Heart right ventricle (tissue), 16 donors: Measurements from ENCODE around the gene CAMK2G. TPM values are rescaled to one million over a fixed set of nuclear protein-coding genes. Genes with fewer than 3 reads are reported as not detected.
A peak's percentile ranks its signal among the peaks of the same experiment; 100 is the strongest.

Experiments used
- ATAC-seq, 8 donors: fragments of 200-7000 bp; cut with Tn5 transposase; one replicate each; pipeline ENCODE4 v1.9.1; 2020; ENCODE audit warnings: mild to moderate bottlenecking in 8 of 8, moderate library complexity in 8 of 8, moderate number of reproducible peaks in 1 of 8
- DNase-seq, 2 donors: peaks; one replicate each; pipeline ENCODE4 v3.0.0-alpha.2; 2020
- H3K27ac ChIP-seq, 10 donors: fragments of 200-600 bp; sonication (generic) in 2 of 10; one replicate each; pipeline versions ENCODE4 v1.5.0 to v1.8.0; 2020 to 2022; ENCODE audit warnings: mild to moderate bottlenecking in 3 of 10
- H3K27me3 ChIP-seq, 7 donors: fragments of 200-600 bp; one replicate each; pipeline ENCODE4 v1.8.0; 2021 to 2022; ENCODE audit warnings: mild to moderate bottlenecking in 2 of 7
- H3K36me3 ChIP-seq, 9 donors: fragments of 200-600 bp; sonication (generic) in 1 of 9; one replicate each; pipeline versions ENCODE4 v1.5.0 to v1.8.0; 2020 to 2022; ENCODE audit warnings: mild to moderate bottlenecking in 2 of 9
- H3K4me1 ChIP-seq, 9 donors: fragments of 200-600 bp; sonication (generic) in 1 of 9; one replicate each; pipeline versions ENCODE4 v1.5.0 to v1.8.0; 2020 to 2022; ENCODE audit warnings: mild to moderate bottlenecking in 4 of 9
- H3K4me3 ChIP-seq, 10 donors: fragments of 200-600 bp; sonication (generic) in 2 of 10; one replicate each; pipeline versions ENCODE4 v1.5.0 to v1.8.0; 2020 to 2022; ENCODE audit warnings: mild to moderate bottlenecking in 7 of 10, moderate library complexity in 2 of 10
- H3K9me3 ChIP-seq, 11 donors: fragments of 200-600 bp in 10 of 11; sonication (generic) in 2 of 11; one replicate each; pipeline versions ENCODE4 v1.5.0 to v1.8.0; 2013 to 2022; ENCODE audit warnings: mild to moderate bottlenecking in 2 of 11, control low read depth in 1 of 11, moderate library complexity in 1 of 11
- WGBS, 2 donors: extraction: QIAGEN DNeasy Blood & Tissue Kit; methylation state at CpG; one replicate each; pipeline ENCODE4 v1.1.7; 2013; ENCODE audit warnings: inconsistent platforms in 1 of 2; 5-methylcytosine and 5-hydroxymethylcytosine counted together
- intact Hi-C, 10 donors: fragments of 100-400 bp; cut with DNase I; formaldehyde crosslinking; loops; one replicate each; pipeline versions ENCODE4 v1.11.1 to v1.14.2; 2022
- polyA plus RNA-seq, 2 donors: library from polyadenylated mRNA; stranded (reverse); fragments of 200-250 nt; gene quantifications; one replicate each; pipeline ENCODE4 v1.2.3, GENCODE V29; 2013
- total RNA-seq, 10 donors: library from RNA; stranded (reverse); fragmentation: NEBNext Ultra II Directional in 3 of 10; extraction: Animal tissue kit (Norgen Biotek cat#: 25700) in 3 of 10; gene quantifications; one replicate each; pipeline versions ENCODE4 v1.2.1 to v1.2.4, GENCODE V29; 2021 to 2023
- TF ChIP-seq, protein P1 (sequence below), 9 donors: fragments of 200-600 bp; sonication (generic) in 2 of 9; IDR thresholded peaks; one replicate each; pipeline versions ENCODE4 v1.5.0 to v1.8.0; 2021 to 2022; ENCODE audit warnings: antibody characterized with exemption in 9 of 9, mild to moderate bottlenecking in 5 of 9, moderate library complexity in 1 of 9
- donor health status: Arrhythmogenic right ventricular cardiomyopathy.
- donor health status: ischemic (EF 13 %, LVEDD 7.1; RV severe dilation, severe dysfunction).
- donor health status: healthy with polysubstance abuse.
- donor health status: DM: no; HTN: yes; CAD: no.
- donor health status: DM: no; HTN: no; CAD: no.
- donor health status: ischemic (EF 25% LVEDD 6.9; RV normal size, moderate dysfunction).
- donor health status: ischemic (EF 25% LVEDD 5.7; RV mildly dilated, moderate dysfunction).
- donor health status: healthy.
- donor health status: DM: yes; HTN: yes; CAD: no.
- donor health status: Ischemic cardiomyopathy.
- donor health status: ischemic (EF 35%, LVEDD 5.7; RV mildly dilated, moderate dysfunction).
- donor health status: nonischemic (EF 11% LVEDD 7.7; RV severe dilation, severe dysfunction).
- donor health status: DM: yes; HTN: yes; CAD: no.
- donor health status: PGD.
- donor health status: ischemic (EF 29% LVEDD 5.4; RV normal size, mild dysfunction).
- donor health status: nonischemic (EF 23%, LVEDD 6.1; RV moderate dilation, normal function).

The CAMK2G gene
- total and polyA plus RNA-seq, 12 donors: 8.5 to 16.7 (median 11.8) TPM

DNA sequence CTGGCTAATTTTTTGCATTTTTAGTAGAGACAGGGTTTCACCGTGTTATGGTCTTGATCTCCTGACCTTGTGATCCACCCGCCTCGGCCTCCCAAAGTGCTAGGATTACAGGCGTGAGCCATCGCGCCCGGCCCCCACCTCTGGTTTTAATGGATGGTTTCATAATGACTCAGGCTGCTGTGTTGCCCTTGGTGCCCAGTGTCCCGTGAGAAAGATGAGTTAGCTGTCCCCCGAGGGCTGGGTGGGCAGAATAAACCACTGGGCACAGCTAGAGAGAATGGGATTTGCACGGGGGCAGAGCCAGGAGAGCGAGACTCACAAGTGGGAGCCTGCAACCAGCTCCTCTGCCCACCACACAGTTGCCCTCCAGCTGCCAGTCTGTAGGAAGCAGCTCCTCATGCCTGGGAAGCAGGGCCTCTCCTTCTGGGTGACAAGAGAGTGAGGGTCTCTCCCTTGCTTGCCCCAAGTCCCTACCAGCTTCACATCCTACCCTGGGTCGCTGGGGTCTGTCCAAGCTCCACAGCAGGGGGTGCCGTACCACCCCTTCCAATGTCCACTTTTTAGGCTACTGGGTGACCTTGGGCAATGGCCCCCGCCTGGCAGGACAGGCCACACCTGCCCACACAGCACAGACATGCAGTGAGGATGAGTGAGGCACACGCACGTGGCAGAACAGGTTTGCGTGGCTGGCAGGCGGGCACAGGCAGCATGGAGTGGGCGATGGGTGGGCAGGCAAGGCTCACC is 46.8 kb downstream of the CAMK2G start:
- Histone ChIP-seq H3K4me3 (no peak overlapping the region), H3K4me1 (no peaks in the 10 kb centered on the region), H3K9me3 (no peaks in the 10 kb centered on the region), H3K27ac (no peak overlapping the region), H3K36me3 (peaks cover 0 to 79% (median 0%) of the 10 kb centered on the region in 9 donors), H3K27me3 (no peaks in the 10 kb centered on the region)
- ATAC-seq: peak in 1 of 8 donors; percentile 57
- TF ChIP-seq, protein P1, sequence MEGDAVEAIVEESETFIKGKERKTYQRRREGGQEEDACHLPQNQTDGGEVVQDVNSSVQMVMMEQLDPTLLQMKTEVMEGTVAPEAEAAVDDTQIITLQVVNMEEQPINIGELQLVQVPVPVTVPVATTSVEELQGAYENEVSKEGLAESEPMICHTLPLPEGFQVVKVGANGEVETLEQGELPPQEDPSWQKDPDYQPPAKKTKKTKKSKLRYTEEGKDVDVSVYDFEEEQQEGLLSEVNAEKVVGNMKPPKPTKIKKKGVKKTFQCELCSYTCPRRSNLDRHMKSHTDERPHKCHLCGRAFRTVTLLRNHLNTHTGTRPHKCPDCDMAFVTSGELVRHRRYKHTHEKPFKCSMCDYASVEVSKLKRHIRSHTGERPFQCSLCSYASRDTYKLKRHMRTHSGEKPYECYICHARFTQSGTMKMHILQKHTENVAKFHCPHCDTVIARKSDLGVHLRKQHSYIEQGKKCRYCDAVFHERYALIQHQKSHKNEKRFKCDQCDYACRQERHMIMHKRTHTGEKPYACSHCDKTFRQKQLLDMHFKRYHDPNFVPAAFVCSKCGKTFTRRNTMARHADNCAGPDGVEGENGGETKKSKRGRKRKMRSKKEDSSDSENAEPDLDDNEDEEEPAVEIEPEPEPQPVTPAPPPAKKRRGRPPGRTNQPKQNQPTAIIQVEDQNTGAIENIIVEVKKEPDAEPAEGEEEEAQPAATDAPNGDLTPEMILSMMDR (IDR thresholded peaks at IDR 0.05): no peak
- 97% methylated on average over 19 of the region's 19 CpGs for WGBS, 2 donors
- DNase-seq: no peak
- intact Hi-C loops: no loop called here

DNA sequence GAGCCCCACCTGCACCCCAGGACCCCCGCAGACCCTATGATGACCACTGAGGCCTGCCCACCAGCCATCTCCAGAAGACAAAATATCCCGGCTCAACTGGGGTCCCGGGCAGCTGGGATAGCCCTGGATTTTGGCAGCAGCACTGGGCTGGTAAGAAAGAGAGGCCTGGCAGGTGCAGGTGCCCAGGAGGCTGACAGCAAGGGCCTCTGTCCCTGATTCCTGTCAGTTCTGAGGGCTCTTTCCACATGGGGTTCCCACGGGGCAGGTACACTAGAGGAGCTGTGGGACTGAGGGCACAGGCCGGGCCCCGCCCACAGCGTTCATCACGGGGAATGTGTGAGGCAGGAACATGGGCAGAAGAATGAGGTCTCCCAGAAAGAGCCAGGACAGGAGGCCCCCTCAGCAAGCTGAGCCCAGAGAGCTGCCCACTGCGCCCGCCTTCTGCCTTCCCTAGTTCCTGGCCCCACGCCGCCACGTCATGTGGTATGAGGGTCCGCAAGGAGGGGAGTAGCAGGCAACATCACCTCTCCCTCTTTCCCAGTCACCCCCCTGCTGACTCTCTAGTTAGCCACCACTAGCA is 50.1 kb downstream of the CAMK2G start:
- WGBS, 2 donors: 96 to 97% methylated on average over 14 of the region's 14 CpGs
- no peaks in the 10 kb centered on the region for H3K9me3 ChIP-seq
- peaks cover 0 to 85% (median 0%) of the 10 kb centered on the region in 9 donors for H3K36me3 ChIP-seq

DNA sequence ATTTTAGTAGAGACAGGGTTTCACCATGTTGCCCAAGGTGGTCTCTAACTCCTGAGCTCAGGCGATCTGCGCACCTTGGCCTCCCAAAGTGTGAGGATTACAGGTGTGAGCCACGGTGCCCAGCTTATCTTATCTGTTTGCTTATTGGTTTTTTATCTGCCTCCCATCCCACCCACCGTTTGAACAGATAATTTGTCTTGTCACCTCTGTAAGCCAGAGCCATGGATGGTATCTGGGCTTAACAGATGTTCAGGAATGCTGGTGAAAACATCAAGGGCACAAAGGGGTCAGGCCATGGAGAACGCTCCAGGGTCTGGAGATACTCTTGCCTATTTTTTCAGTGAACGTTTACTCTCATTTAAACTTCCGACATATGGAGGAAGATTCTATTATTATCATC is 51.0 kb downstream of the CAMK2G start:
- ATAC-seq (no peak), DNase-seq (no peak)
- TF ChIP-seq, protein P1 (IDR thresholded peaks at IDR 0.05): no peak
- no peak overlapping the region for H3K4me3 ChIP-seq
- intact Hi-C loops: no loop called here
- H3K4me1 ChIP-seq: peaks cover 0 to 17% (median 6%) of the 10 kb centered on the region in 9 donors
- no peak overlapping the region for H3K27ac ChIP-seq
- no peaks in the 10 kb centered on the region for H3K9me3 ChIP-seq
- WGBS, 2 donors: 75 to 77% methylated on average over 7 of the region's 7 CpGs
- H3K36me3 ChIP-seq: peaks cover 0 to 80% (median 0%) of the 10 kb centered on the region in 9 donors
- H3K27me3 ChIP-seq: no peaks in the 10 kb centered on the region

More for the DNA sequence above, 50.1 kb downstream of the CAMK2G start:
- ATAC-seq: peak in 1 of 8 donors; percentile 11
- H3K27me3 ChIP-seq: no peaks in the 10 kb centered on the region
- H3K27ac ChIP-seq: no peak overlapping the region
- TF ChIP-seq, protein P1 (IDR thresholded peaks at IDR 0.05): no peak
- H3K4me3 ChIP-seq: no peak overlapping the region
- no peak for DNase-seq
- intact Hi-C loops: no loop called here
- peaks cover 0 to 10% (median 6%) of the 10 kb centered on the region in 9 donors for H3K4me1 ChIP-seq

DNA sequence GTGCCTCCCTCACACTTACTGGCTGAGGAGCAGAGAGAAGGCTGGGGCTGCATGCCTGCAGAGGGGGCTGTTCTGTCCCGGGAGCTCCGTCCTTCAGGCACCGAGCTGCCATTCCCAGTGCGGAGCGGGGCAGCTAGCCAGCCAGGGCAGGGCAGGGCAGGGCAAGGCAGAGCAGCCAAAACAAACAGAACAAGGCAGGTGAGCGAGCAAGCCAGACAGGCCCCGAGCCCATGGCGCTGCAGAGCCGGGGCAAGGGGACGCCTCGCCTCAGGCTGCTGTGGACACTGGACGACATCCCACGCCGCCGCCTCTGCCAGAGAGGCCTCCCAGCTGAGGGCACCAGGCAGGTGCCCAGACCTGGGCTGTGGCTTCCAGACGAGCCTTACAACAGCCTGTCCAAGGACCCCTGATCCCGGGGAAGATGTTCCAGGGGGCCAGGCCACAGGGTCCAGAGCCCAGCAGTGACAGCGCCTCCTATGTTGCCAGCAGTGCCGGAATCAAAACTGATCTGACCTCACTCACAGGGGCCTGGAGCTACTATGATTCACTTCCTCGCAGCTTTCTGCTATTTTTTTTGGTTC is 54.8 kb downstream of the CAMK2G start:
- peaks cover 0 to 48% (median 16%) of the 10 kb centered on the region in 9 donors for H3K4me1 ChIP-seq
- DNase-seq (peak in 1 of 2 donors; percentile 47), ATAC-seq (peak in 7 of 8 donors; percentile 35 to 72 (median 44))
- no peaks in the 10 kb centered on the region for H3K9me3 ChIP-seq
- WGBS, 2 donors: 75 to 83% methylated on average over 20 of the region's 20 CpGs
- peak overlapping the region in 3 of 10 donors; percentile 25 to 45 (median 31) for H3K27ac ChIP-seq
- intact Hi-C loops: no loop called here
- no peak overlapping the region for H3K4me3 ChIP-seq
- TF ChIP-seq, protein P1 (IDR thresholded peaks at IDR 0.05): peak in 3 of 9 donors; percentile 13 to 37 (median 23)
- peaks cover 0 to 80% (median 0%) of the 10 kb centered on the region in 9 donors for H3K36me3 ChIP-seq
- no peaks in the 10 kb centered on the region for H3K27me3 ChIP-seq
